ENCODE data around the gene HMGCS1.

Gene HMGCS1

DNA sequence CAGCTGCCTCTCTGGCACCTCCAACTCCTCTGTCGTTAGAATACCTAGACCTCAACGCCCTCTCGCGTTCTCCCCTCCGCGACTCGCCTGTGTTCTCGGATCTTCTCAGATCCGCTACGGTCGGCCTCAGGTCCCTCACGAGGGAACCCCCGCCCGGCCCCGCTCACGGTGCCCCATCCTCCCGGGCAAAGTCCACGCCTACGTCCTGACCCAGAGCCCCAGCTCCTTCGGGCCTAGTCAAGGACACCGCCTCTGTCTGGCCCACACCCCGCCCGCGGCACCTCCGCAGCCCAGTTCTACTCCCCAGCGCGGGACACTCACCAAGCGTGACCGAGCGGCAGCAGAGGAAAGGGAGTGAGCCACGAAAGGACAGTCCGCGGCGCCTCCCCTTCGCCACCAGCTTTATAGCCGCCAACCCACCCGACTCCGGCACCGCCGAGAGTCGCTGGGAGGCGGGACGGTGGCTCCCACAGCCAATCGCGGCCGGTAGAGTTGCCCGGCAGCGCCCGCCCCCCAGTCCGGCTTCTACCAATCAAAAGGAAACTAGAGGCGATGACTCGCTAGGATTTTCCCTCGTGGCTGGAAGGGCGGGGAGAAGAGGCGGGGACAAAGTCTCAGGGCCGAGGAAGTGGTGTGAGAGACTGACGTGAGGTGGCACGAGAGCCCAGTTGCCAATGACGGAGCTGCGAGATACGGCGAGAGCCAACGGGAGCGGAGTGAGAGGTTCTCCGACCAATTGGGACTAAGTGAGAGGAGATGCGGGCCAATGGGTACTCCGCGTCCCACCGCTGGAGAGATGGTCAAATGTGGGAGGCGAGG lies at the start of gene HMGCS1:
Gene HMGCS1 (minus strand): TSS at position 378 of the 819 bp plus-strand sequence. CDS start 14,447 bp downstream, outside the sequence.
- peaks cover 21% of the 10 kb centered on the region for H3K4me1 ChIP-seq (ENCODE audit: control insufficient read depth, insufficient read depth, low read length, unreplicated experiment)
- H2AFZ ChIP-seq (ENCODE audit: low read length, unreplicated experiment) = peak within 1 kb of the TSS; percentile 66
- no peaks in the 10 kb centered on the region for H3K27me3 ChIP-seq (ENCODE audit: insufficient read depth, low read length)
- H3K27ac ChIP-seq (ENCODE audit: low read depth, low read length) = peak within 1 kb of the TSS; percentile 74
- peak within 1 kb of the TSS; percentile 90 for H3K4me3 ChIP-seq (ENCODE audit: low read depth, low read length)
- no peaks in the 10 kb centered on the region for H3K36me3 ChIP-seq (ENCODE audit: insufficient read depth, low read length)
- H3K79me2 ChIP-seq (ENCODE audit: control insufficient read depth, insufficient read depth, low read length, unreplicated experiment) = peaks cover 38% of the 10 kb centered on the region

DNA sequence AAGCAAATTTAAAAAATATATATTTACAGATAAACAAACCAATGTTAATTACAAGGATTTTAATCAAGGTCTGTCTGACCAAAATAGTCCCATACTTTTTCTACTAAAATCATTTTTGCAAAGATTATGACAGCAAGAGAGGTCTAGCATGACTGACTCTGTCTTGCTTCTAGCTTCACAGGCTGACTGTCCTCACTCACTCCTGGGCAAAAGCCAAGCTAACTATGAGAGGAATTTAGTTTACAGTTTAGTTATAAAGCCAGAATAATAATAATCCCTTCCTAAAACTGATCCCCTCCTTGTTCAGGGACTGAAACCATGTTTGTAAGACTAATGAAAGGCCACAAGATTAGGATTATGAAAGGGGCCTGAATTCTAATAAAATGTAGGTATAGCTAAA lies 45.5 kb upstream of the HMGCS1 start:
- Histone ChIP-seq H3K4me3 (ENCODE audit: low read depth, low read length) (no peak overlapping the region), H2AFZ (ENCODE audit: low read length, unreplicated experiment) (no peak overlapping the region), H3K27me3 (ENCODE audit: insufficient read depth, low read length) (peaks cover 10% of the 10 kb centered on the region), H3K36me3 (ENCODE audit: insufficient read depth, low read length) (no peaks in the 10 kb centered on the region), H3K79me2 (ENCODE audit: control insufficient read depth, insufficient read depth, low read length, unreplicated experiment) (no peaks in the 10 kb centered on the region), H3K4me1 (ENCODE audit: control insufficient read depth, insufficient read depth, low read length, unreplicated experiment) (no peaks in the 10 kb centered on the region), H3K27ac (ENCODE audit: low read depth, low read length) (no peak overlapping the region)

DNA sequence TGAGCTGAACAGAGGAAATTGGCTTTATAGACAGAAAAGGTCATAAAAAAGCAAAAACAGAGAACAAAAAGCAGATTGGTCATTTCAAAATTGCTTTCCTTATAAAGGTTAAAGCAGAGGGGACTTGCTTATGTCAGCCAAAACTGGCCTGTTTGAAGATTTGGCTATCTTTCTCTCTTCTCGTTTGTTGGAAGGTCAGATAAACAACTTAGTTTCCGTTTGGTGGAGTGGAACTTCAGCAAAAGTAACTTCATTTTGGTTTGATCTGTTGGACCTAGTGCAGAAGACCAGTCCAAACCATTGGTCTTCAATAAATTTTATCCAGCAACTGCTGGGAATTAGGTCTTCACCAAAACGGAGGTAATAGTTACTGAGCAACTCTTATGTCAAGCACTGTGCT lies 45.1 kb upstream of the HMGCS1 start:
- H3K79me2 ChIP-seq (ENCODE audit: control insufficient read depth, insufficient read depth, low read length, unreplicated experiment) = no peaks in the 10 kb centered on the region
- peaks cover 6% of the 10 kb centered on the region for H3K27me3 ChIP-seq (ENCODE audit: insufficient read depth, low read length)
- no peak overlapping the region for H2AFZ ChIP-seq (ENCODE audit: low read length, unreplicated experiment)
- no peak overlapping the region for H3K27ac ChIP-seq (ENCODE audit: low read depth, low read length)
- H3K36me3 ChIP-seq (ENCODE audit: insufficient read depth, low read length) = no peaks in the 10 kb centered on the region
- H3K4me1 ChIP-seq (ENCODE audit: control insufficient read depth, insufficient read depth, low read length, unreplicated experiment) = no peaks in the 10 kb centered on the region
- H3K4me3 ChIP-seq (ENCODE audit: low read depth, low read length) = no peak overlapping the region

DNA sequence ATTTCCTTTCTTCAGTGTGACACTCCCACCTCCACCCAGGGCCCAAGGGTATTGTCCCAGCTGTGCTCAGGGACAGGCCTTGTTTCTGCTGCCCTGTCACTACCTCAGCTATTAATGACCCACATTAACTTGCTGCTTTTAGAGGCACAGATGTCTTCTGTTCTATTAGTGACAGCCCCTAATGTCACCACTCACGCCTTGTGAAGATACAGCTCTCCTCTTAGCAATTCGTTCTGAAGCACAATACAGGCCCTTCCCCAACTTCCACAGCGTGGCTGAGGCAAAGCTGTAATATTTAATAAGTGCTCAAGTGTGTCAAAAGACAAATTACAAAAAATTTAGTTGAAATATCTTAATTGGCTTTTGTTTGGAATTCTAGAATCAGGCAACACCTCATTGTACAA lies 44.7 kb upstream of the HMGCS1 start:
- H3K79me2 ChIP-seq (ENCODE audit: control insufficient read depth, insufficient read depth, low read length, unreplicated experiment) = no peaks in the 10 kb centered on the region
- H3K36me3 ChIP-seq (ENCODE audit: insufficient read depth, low read length) = no peaks in the 10 kb centered on the region
- H3K27ac ChIP-seq (ENCODE audit: low read depth, low read length) = no peak overlapping the region
- no peak overlapping the region for H2AFZ ChIP-seq (ENCODE audit: low read length, unreplicated experiment)
- H3K4me1 ChIP-seq (ENCODE audit: control insufficient read depth, insufficient read depth, low read length, unreplicated experiment) = no peaks in the 10 kb centered on the region
- H3K4me3 ChIP-seq (ENCODE audit: low read depth, low read length) = no peak overlapping the region
- peaks cover 2% of the 10 kb centered on the region for H3K27me3 ChIP-seq (ENCODE audit: insufficient read depth, low read length)

DNA sequence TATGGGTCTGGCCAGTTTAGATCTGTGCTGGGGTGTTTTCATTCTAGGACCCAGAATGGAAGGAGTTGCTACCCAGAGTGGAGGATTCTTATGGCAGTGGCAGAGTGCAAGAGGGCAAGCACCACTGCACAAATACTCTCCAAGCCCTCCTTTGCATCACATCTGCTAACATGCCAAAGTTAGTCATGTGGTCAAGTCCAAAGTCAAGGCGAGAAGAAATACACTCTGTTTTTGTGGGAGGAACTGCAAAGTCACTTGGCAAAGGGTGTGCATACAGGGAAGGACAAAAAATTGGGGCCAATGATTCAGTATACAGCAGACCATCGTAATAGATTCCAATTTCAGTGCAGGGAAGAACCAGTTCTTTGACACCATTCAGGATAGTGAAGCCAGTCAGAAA lies 43.9 kb upstream of the HMGCS1 start:
- H3K79me2 ChIP-seq (ENCODE audit: control insufficient read depth, insufficient read depth, low read length, unreplicated experiment) = no peaks in the 10 kb centered on the region
- H3K27me3 ChIP-seq (ENCODE audit: insufficient read depth, low read length) = peaks cover 3% of the 10 kb centered on the region; the same call in 1 of the 2 replicates
- no peaks in the 10 kb centered on the region for H3K36me3 ChIP-seq (ENCODE audit: insufficient read depth, low read length)
- H3K27ac ChIP-seq (ENCODE audit: low read depth, low read length) = no peak overlapping the region
- H2AFZ ChIP-seq (ENCODE audit: low read length, unreplicated experiment) = no peak overlapping the region
- H3K4me1 ChIP-seq (ENCODE audit: control insufficient read depth, insufficient read depth, low read length, unreplicated experiment) = no peaks in the 10 kb centered on the region
- H3K4me3 ChIP-seq (ENCODE audit: low read depth, low read length) = no peak overlapping the region

DNA sequence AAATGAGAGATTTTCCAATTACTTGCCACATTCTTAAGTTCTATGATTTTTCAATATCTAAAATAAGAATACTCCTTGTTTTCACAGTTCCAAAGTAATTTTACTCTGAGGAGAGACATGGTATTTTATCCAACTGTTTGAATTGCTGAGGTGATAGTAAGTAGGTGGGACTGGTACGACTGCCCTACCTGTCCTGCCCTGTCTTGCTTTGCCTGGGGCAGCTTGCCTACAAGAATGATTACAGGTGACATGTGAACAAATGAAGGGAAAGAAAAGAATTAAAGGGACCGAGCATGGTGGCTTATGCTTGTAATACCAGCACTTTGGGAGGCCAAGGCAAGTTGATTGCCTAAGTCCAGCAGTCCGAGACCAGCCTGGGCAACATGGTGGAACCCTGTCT lies 41.6 kb upstream of the HMGCS1 start:
- Histone ChIP-seq H3K79me2 (ENCODE audit: control insufficient read depth, insufficient read depth, low read length, unreplicated experiment) (no peaks in the 10 kb centered on the region), H3K27ac (ENCODE audit: low read depth, low read length) (no peak overlapping the region), H3K4me1 (ENCODE audit: control insufficient read depth, insufficient read depth, low read length, unreplicated experiment) (no peaks in the 10 kb centered on the region), H2AFZ (ENCODE audit: low read length, unreplicated experiment) (no peak overlapping the region), H3K4me3 (ENCODE audit: low read depth, low read length) (no peak overlapping the region), H3K36me3 (ENCODE audit: insufficient read depth, low read length) (no peaks in the 10 kb centered on the region), H3K27me3 (ENCODE audit: insufficient read depth, low read length) (peaks cover 11% of the 10 kb centered on the region)

DNA sequence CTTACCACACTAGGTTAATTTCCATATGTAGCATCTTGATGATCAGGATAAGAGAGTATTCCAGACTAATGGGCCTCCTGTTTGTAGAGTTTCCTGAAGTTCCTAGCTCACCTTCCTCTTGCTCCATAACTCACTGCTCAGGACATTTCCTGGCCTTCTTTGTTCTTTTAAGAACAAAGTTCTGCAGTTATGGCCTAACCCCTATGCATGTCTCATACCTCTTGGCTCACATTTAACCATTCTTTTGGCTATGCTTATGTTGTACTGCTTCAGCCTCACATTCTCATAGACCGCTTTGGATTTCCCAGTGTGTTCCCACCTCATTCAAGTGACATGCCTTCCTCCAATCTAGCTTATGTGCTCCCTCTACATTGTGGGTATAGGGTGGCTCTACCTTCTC lies 40.5 kb upstream of the HMGCS1 start:
- H2AFZ ChIP-seq (ENCODE audit: low read length, unreplicated experiment) = no peak overlapping the region
- H3K79me2 ChIP-seq (ENCODE audit: control insufficient read depth, insufficient read depth, low read length, unreplicated experiment) = no peaks in the 10 kb centered on the region
- no peaks in the 10 kb centered on the region for H3K36me3 ChIP-seq (ENCODE audit: insufficient read depth, low read length)
- peaks cover 16% of the 10 kb centered on the region for H3K27me3 ChIP-seq (ENCODE audit: insufficient read depth, low read length)
- H3K27ac ChIP-seq (ENCODE audit: low read depth, low read length) = no peak overlapping the region
- H3K4me3 ChIP-seq (ENCODE audit: low read depth, low read length) = no peak overlapping the region
- H3K4me1 ChIP-seq (ENCODE audit: control insufficient read depth, insufficient read depth, low read length, unreplicated experiment) = no peaks in the 10 kb centered on the region

DNA sequence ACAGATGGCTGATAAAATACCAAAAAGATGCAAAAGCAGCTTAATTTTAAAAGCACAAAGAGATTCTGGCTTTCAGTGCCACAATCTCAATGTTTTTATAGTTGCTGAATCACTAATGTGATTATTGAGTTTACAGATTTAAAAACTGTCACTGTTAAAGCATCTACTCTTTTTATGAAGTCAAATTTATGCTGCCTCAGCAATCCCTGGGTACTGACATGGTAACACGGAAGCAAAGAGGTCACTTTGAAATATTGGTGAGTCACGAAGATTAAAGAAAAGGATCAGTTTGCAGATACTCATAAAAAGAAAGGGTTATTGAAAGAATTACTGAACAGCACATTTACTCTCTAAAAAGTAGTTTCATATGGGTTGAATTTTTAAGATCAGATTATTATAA lies 39.7 kb upstream of the HMGCS1 start:
- H3K79me2 ChIP-seq (ENCODE audit: control insufficient read depth, insufficient read depth, low read length, unreplicated experiment) = no peaks in the 10 kb centered on the region
- H3K4me1 ChIP-seq (ENCODE audit: control insufficient read depth, insufficient read depth, low read length, unreplicated experiment) = no peaks in the 10 kb centered on the region

DNA sequence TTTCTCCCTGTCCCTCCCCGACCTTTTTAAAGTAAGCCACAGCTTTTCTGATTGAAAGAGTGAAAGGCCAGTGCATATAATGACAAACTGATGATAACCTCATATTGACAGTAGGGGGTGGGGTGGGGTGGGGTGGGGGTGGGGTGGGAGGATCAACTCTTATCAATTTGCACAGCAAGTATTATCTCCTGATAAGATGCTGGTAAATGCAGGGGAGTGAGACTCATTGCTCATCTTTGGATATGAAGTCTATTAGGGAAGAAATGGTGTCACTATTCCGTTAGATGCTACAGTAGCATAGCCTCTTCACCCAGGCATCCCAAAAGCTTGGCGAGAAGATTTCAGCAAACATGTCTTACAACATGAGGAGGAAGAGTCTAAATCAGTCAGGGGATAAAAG lies 38.9 kb upstream of the HMGCS1 start:
- Histone ChIP-seq H3K4me1 (ENCODE audit: control insufficient read depth, insufficient read depth, low read length, unreplicated experiment) (no peaks in the 10 kb centered on the region), H3K36me3 (ENCODE audit: insufficient read depth, low read length) (no peaks in the 10 kb centered on the region), H3K79me2 (ENCODE audit: control insufficient read depth, insufficient read depth, low read length, unreplicated experiment) (no peaks in the 10 kb centered on the region), H3K27ac (ENCODE audit: low read depth, low read length) (no peak overlapping the region), H2AFZ (ENCODE audit: low read length, unreplicated experiment) (no peak overlapping the region), H3K27me3 (ENCODE audit: insufficient read depth, low read length) (peaks cover 26% of the 10 kb centered on the region), H3K4me3 (ENCODE audit: low read depth, low read length) (no peak overlapping the region)

More for the DNA sequence above, 39.7 kb upstream of the HMGCS1 start:
- H3K27ac ChIP-seq (ENCODE audit: low read depth, low read length) = no peak overlapping the region
- H3K27me3 ChIP-seq (ENCODE audit: insufficient read depth, low read length) = peaks cover 21% of the 10 kb centered on the region
- no peaks in the 10 kb centered on the region for H3K36me3 ChIP-seq (ENCODE audit: insufficient read depth, low read length)
- H3K4me3 ChIP-seq (ENCODE audit: low read depth, low read length) = no peak overlapping the region
- H2AFZ ChIP-seq (ENCODE audit: low read length, unreplicated experiment) = no peak overlapping the region

DNA sequence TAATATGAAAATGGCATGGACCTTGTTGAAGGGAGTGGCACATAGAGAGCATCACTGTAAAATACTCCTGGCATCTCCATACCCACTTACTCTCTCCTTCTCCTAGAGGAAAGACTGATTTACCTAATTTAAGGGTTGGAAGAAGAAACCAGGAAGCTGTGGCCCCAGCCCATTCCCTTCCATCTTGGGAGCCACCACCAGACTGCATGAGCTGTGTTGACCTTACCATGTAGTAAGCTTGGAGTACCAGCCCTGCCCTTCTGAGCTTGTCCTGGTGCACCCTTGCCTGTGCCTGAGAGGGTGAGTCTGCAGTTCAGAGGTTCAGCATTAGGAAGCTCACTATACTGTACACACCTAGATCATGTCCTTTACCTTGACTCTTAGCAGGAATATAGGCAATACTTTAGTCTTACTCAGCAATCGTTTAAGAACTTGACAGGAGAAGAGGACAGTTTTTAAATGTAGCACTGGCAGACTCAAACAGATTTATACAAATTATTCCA lies 35.7 kb upstream of the HMGCS1 start:
- H3K27me3 ChIP-seq (ENCODE audit: insufficient read depth, low read length) = peaks cover 26% of the 10 kb centered on the region
- H3K27ac ChIP-seq (ENCODE audit: low read depth, low read length) = no peak overlapping the region
- H2AFZ ChIP-seq (ENCODE audit: low read length, unreplicated experiment) = no peak overlapping the region
- no peaks in the 10 kb centered on the region for H3K4me1 ChIP-seq (ENCODE audit: control insufficient read depth, insufficient read depth, low read length, unreplicated experiment)
- no peak overlapping the region for H3K4me3 ChIP-seq (ENCODE audit: low read depth, low read length)
- no peaks in the 10 kb centered on the region for H3K79me2 ChIP-seq (ENCODE audit: control insufficient read depth, insufficient read depth, low read length, unreplicated experiment)
- H3K36me3 ChIP-seq (ENCODE audit: insufficient read depth, low read length) = no peaks in the 10 kb centered on the region

DNA sequence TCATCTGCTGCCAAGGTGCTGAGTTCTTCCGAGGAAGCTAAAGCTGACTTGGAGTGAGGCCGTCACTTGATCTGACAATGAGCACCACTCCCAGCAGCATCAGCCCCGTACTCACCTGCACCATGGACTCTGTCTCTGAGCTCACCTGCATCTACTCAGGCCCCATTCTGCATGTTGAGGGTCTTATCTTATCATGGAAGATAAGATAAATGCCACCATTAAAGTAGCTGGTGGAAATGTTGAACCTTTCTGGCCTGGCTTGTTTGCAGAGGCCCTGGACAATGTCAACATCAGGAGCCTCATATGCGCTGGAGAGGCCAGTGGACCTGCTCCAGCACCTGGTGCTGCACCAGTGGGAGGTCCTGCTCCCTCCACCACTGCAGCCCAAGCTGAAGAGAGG lies 35.0 kb upstream of the HMGCS1 start:
- Histone ChIP-seq H3K27ac (ENCODE audit: low read depth, low read length) (no peak overlapping the region), H3K27me3 (ENCODE audit: insufficient read depth, low read length) (peaks cover 26% of the 10 kb centered on the region), H3K36me3 (ENCODE audit: insufficient read depth, low read length) (no peaks in the 10 kb centered on the region), H2AFZ (ENCODE audit: low read length, unreplicated experiment) (no peak overlapping the region), H3K4me1 (ENCODE audit: control insufficient read depth, insufficient read depth, low read length, unreplicated experiment) (no peaks in the 10 kb centered on the region), H3K4me3 (ENCODE audit: low read depth, low read length) (no peak overlapping the region), H3K79me2 (ENCODE audit: control insufficient read depth, insufficient read depth, low read length, unreplicated experiment) (no peaks in the 10 kb centered on the region)
